ENCODE results near the gene DIO1.

Gene DIO1

DNA sequence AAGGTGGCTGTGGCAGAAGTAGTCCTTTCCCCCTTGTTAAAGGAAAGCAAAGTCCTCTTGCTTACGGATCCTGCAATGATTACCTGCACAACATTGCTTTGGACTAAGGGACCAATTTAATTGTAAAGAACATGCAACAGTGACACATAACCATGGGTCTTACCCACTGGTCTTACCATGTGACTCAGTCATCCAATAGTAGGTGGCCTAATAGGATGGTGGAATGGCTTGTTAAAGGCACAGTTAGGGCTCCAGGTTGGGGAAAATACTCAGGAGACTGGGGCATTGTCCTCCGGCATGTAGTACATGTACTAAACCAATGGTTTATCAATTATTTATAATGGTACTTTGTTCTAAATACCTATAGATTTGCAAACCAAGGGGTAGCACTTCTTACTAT lies 2.3 kb upstream of the DIO1 start:
- no peak for DNase-seq (ENCODE audit: low read depth)

DNA sequence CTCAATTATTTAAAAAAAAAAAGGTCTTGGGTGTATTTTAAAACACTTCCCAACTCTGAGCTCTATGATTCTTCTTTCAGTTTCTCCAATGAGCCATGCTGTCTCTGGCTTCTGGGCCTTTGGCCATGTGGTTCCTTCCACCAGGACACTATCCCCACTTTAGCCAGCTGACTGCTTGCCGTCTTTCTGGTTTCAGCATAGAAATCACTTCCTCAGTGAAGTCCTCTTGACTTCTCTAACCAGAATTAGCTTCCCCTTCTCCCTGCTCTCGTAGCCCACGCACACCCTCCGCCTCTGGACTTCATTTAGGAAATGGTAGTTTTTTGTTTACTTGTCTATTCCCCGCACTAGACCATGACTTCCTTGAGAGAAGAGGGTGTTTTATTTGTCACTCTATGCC lies 1.1 kb upstream of the DIO1 start:
- H3K4me3 ChIP-seq (ENCODE audit: low read depth, low read length): no peak overlapping the region
- no peak for DNase-seq (ENCODE audit: low read depth)

More for the DNA sequence above, 2.3 kb upstream of the DIO1 start:
- no peak overlapping the region for H3K4me3 ChIP-seq (ENCODE audit: low read depth, low read length)

GRCh38 chr1:53894644-53895043 lies 657 bp downstream of the DIO1 start:
- H3K4me3 ChIP-seq (ENCODE audit: low read depth, low read length): no peak overlapping the region
- DNase-seq (ENCODE audit: low read depth): no peak

DNA sequence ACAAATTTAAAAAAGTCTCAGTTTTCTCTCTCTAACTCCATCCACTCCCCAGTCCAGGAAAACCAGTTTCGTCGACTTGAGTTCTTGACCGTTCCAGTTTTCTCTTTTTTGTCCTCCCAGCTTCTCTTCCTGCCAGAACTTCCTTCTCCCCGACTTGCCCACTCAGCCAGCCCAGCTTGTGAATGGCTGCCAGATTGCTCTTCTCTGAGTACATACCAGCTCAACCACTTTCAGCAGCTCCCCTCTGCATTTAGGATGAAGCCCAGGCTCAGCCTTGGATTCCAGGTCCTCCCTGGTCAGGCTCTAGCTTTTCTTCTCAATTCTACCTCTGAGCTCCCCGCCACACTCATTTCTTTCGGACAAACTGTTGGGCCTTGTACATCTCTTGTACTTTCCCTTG lies 1.4 kb downstream of the DIO1 start:
- no peak overlapping the region for H3K4me3 ChIP-seq (ENCODE audit: low read depth, low read length)
- no peak for DNase-seq (ENCODE audit: low read depth)

- no peak overlapping the region for H3K4me3 ChIP-seq (ENCODE audit: low read depth, low read length)
- DNase-seq (ENCODE audit: low read depth): peak; percentile 47
Observed at GRCh38 chr1:53896635-53897229, 2.7 kb downstream of the DIO1 start.

DNA sequence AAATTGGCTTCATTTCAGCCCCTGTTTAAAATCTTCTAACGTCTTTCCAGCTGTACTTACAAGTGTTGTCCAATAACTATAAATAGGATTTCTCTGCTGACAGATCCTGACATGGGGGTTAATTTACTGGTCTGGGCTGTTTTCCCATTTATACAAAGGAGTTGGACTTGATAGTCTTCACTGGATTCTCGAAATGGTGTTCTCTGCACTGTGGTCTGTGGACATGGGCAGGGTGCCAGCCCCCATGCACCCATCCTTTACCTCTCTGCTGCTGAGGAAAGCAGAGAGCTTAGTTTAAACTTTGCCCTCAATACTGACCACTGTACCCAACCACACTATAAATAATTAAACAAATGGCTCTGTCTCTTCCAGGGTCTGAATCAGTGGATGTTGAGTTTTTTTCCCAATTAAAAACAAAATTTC lies 5.2 kb downstream of the DIO1 start:
- no peak overlapping the region for H3K4me3 ChIP-seq (ENCODE audit: low read depth, low read length)
- peak; percentile 81 for DNase-seq (ENCODE audit: low read depth)

GRCh38 chr1:53899708-53900107 lies 5.7 kb downstream of the DIO1 start:
- no peak for DNase-seq (ENCODE audit: low read depth)
- no peak overlapping the region for H3K4me3 ChIP-seq (ENCODE audit: low read depth, low read length)

GRCh38 chr1:53902235-53903138 lies 8.5 kb downstream of the DIO1 start:
- no peak overlapping the region for H3K4me3 ChIP-seq (ENCODE audit: low read depth, low read length)
- DNase-seq (ENCODE audit: low read depth): no peak

DNA sequence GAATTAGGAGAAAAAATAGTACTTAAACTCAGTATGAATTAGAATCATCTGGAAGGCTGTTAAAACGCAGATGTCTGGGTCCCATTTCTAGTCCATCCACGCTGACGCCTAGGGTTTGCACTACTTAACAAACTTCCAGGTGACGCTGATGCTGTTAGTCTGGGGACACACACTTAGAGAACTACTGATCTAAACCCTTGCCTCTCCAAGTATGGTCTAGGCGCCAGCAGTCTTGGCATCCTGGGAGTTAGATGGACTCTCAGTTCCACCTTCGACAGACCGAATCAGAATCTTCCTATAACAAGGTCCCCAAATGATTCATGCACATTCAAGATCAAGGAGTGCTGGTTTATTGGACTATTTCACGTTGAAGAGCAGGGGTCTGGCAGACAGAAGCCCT lies 11.5 kb downstream of the DIO1 start:
- no peak overlapping the region for H3K4me3 ChIP-seq (ENCODE audit: low read depth, low read length)

DNA sequence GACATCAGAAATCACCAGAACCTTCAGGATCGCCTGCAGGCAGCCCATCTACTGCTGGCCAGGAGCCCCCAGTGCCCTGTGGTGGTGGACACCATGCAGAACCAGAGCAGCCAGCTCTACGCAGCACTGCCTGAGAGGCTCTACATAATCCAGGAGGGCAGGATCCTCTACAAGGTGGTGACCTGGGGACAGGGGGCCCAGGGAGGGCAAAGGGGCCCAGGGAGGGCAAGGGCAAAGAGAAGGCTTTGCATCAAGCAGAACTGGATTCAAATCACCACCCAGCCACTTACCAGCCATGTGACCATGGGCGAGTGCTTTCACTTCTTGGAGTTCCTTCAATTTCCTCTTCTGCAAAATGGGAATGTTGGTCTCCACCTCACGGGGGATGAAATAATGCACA lies 12.1 kb downstream of the DIO1 start:
- no peak for DNase-seq (ENCODE audit: low read depth)
- no peak overlapping the region for H3K4me3 ChIP-seq (ENCODE audit: low read depth, low read length)

More for the DNA sequence above, 11.5 kb downstream of the DIO1 start:
- DNase-seq (ENCODE audit: low read depth): no peak

DNA sequence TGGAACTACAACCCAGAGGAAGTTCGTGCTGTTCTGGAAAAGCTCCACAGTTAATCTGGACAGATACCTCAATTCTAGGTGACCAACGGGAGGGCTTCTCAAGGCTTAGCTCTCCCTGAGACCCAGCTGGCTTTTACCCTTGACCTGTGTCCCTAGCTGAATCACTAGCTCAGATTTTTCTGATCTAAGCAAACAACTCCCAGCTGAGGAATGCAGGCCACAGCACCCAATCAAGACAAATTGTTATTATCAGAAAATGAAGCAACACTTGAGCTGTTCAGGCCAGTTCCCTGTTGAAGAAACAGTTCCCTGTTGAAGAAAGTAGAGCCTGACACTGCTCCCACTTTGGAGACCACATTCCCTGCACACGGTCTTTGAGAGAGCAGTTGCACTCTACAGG lies 16.0 kb downstream of the DIO1 start:
- DNase-seq (ENCODE audit: low read depth): no peak

GRCh38 chr1:53911442-53911841 lies 17.5 kb downstream of the DIO1 start:
- DNase-seq (ENCODE audit: low read depth): no peak
- no peak overlapping the region for H3K4me3 ChIP-seq (ENCODE audit: low read depth, low read length)

More for the DNA sequence above, 16.0 kb downstream of the DIO1 start:
- no peak overlapping the region for H3K4me3 ChIP-seq (ENCODE audit: low read depth, low read length)

GRCh38 chr1:53913352-53914033 lies 19.5 kb downstream of the DIO1 start:
- DNase-seq (ENCODE audit: low read depth): no peak
- no peak overlapping the region for H3K4me3 ChIP-seq (ENCODE audit: low read depth, low read length)

DNA sequence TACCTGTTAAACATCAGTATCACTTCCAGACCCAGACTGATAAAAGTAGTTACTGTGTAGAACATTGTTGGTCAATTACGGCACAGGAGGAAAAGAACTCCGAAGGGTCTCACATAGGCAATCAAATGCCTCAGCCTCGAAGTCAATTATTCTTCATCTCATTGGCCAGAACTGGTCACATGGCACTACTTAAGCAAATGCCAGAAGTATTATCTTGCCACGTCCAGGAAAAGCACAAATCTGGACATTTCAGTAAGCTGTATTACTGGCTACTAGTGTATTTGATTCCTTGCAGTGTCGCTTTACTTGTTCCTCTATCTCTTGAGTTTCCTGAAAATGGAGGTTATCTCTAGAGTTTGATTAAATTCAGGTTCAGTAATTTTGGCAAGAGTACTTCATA lies 24.4 kb downstream of the DIO1 start:
- DNase-seq (ENCODE audit: low read depth): no peak

DNA sequence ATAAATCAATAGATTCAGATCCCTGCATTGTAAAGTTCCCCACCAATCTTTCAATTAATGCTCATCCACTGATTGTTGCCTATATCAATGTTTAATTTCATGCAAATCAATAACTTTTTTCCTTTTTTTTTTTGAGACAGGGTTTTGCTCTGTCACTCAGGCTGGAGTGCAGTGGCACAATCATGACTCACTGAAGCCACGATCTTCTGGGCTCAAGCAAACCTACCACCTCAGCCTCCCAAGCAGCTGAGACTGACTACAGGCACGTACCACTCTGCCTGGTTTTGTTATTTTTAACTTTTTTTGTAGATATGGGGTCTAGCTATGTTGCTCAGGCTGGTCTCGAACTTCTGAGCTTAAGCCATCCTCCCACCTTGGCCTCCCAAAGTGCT lies 25.7 kb downstream of the DIO1 start:
- no peak overlapping the region for H3K4me3 ChIP-seq (ENCODE audit: low read depth, low read length)
- DNase-seq (ENCODE audit: low read depth): no peak

More for the DNA sequence above, 24.4 kb downstream of the DIO1 start:
- H3K4me3 ChIP-seq (ENCODE audit: low read depth, low read length): no peak overlapping the region

GRCh38 chr1:53927376-53927881 lies 33.4 kb downstream of the DIO1 start:
- H3K4me3 ChIP-seq (ENCODE audit: low read depth, low read length): no peak overlapping the region
- DNase-seq (ENCODE audit: low read depth): no peak

DNA sequence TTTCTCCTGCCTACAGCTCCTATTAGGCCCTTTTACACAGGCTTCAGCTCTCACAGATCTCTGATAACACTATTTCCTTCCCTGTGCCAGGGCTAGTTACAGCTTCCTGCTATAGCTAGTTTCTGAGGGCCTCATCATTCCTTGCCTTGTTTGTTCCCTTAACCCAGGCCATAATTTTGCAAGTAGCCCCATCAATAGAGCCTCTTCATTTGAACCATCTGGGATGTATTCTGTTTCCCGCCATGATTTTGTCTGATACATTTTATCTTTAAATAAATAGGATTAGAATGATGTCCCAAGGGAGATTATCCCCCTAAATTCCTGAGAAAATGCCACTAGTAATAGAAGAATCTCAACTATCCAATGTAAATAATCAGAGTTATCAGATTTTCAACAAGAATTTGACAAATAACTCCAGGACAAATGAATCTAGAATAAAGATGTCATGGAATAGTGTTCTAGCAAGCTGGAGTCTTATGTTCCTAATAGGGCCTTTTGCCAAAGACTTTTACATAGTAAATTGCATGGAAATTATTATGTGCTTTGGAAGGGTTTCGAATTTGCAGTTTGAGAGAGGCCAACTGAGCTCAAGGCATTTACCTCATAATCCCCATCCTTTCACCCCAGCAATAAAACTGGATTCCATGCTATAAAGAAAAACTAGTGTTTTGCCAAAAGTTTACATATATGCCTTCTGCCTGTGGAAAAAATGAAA lies 35.4 kb downstream of the DIO1 start:
- H3K4me3 ChIP-seq (ENCODE audit: low read depth, low read length): no peak overlapping the region
- no peak for DNase-seq (ENCODE audit: low read depth)

DNA sequence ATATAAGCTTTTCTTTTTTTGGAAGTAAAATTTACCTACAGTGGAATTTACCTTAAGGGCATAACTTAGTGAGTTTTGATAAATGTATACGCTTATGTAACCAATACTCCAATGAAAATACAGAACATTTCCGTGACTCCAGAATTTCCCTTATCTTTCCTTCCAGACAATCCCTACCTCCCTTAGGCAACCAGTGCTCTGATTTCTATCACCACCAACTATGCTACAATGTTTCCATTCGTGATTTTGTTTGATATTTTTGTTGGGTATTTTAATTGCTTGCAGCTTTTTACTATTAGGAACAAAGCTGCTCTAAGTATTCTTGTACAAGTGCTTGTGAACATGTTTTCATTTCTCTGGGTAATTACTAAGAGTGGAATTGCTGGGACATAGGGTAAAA lies 36.9 kb downstream of the DIO1 start:
- DNase-seq (ENCODE audit: low read depth): no peak
- no peak overlapping the region for H3K4me3 ChIP-seq (ENCODE audit: low read depth, low read length)

DNA sequence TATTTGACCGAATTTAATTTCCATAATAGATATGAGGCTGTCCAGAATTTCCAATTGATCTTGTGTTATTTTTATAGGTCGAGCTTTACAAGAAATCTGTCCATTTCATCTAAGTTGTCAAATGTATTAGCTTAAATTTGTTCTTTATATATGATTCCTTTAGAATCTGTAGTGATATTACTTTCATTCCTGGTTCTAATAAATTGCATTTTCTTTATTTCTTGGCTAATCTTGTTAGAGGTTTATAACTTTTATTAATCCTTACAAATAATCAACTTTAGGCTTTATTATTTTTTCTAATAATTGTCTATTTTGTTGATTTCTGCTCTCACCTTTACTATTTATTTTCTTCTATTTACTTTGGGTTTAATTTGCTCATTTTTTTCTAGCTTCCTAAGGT lies 37.5 kb downstream of the DIO1 start:
- DNase-seq (ENCODE audit: low read depth): no peak
- no peak overlapping the region for H3K4me3 ChIP-seq (ENCODE audit: low read depth, low read length)

All from skeletal muscle cell (primary cell).